ENCODE measurements around the gene THADA.
A peak's percentile ranks its signal among the peaks of the same experiment; 100 is the strongest.

The THADA gene

DNA sequence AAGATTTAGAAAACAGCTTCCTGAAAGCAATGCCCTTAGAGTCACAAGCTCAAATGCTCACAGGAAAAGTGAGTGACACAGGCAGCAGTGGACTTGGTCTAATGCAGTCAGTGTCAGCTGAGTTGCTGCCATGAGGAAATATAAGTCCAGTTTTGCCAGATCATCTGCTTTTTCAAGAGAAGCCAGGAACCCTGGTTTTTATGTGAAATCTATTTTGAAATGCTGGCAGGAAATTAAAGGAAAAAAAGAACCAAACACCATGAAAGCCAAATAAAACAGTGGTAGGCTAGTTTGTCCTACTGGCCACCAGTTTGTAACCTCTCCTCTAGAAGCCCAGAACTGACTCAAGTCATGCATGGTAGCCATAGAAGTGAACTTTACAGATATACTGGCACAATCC lies 109.2 kb downstream of the THADA start:
- peaks cover 6% of the 10 kb centered on the region; the same call in 1 of the 2 replicates for H3K36me3 ChIP-seq (ENCODE audit: insufficient read depth, low read length)
- H3K9ac ChIP-seq (ENCODE audit: low read depth, low read length) = no peak overlapping the region
- no peaks in the 10 kb centered on the region for H4K20me1 ChIP-seq (ENCODE audit: insufficient read depth, low read length)
- H3K27me3 ChIP-seq (ENCODE audit: insufficient read depth, low read length, poor library complexity) = no peaks in the 10 kb centered on the region
- no peak overlapping the region for H3K4me2 ChIP-seq (ENCODE audit: insufficient read depth, low read length)
- no peak overlapping the region for H3K4me3 ChIP-seq (ENCODE audit: low read depth in 1 of 2, low read length in 2 of 2)
- no peak overlapping the region for H3K27ac ChIP-seq (ENCODE audit: low read length)
- ATAC-seq (ENCODE audit: insufficient read depth, low read depth) = no peak
- no peak for DNase-seq
- H3K79me2 ChIP-seq (ENCODE audit: insufficient read depth, low read length) = no peaks in the 10 kb centered on the region
- no peaks in the 10 kb centered on the region for H3K9me3 ChIP-seq (ENCODE audit: insufficient read depth, low read length, severe bottlenecking)
- H2AFZ ChIP-seq (ENCODE audit: low read depth, low read length) = no peak overlapping the region
- H3K4me1 ChIP-seq (ENCODE audit: insufficient read depth, low read length) = no peaks in the 10 kb centered on the region; the same call in 1 of the 2 replicates
- TF ChIP-seq, protein P1, sequence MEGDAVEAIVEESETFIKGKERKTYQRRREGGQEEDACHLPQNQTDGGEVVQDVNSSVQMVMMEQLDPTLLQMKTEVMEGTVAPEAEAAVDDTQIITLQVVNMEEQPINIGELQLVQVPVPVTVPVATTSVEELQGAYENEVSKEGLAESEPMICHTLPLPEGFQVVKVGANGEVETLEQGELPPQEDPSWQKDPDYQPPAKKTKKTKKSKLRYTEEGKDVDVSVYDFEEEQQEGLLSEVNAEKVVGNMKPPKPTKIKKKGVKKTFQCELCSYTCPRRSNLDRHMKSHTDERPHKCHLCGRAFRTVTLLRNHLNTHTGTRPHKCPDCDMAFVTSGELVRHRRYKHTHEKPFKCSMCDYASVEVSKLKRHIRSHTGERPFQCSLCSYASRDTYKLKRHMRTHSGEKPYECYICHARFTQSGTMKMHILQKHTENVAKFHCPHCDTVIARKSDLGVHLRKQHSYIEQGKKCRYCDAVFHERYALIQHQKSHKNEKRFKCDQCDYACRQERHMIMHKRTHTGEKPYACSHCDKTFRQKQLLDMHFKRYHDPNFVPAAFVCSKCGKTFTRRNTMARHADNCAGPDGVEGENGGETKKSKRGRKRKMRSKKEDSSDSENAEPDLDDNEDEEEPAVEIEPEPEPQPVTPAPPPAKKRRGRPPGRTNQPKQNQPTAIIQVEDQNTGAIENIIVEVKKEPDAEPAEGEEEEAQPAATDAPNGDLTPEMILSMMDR (IDR thresholded peaks at IDR 0.05; ENCODE audit: borderline replicate concordance, extremely low read depth, low read length, poor library complexity, severe bottlenecking) = no peak
- no peak for TF ChIP-seq EZH2 (IDR thresholded peaks at IDR 0.05; ENCODE audit: borderline replicate concordance, low read depth, low read length, severe bottlenecking)

DNA sequence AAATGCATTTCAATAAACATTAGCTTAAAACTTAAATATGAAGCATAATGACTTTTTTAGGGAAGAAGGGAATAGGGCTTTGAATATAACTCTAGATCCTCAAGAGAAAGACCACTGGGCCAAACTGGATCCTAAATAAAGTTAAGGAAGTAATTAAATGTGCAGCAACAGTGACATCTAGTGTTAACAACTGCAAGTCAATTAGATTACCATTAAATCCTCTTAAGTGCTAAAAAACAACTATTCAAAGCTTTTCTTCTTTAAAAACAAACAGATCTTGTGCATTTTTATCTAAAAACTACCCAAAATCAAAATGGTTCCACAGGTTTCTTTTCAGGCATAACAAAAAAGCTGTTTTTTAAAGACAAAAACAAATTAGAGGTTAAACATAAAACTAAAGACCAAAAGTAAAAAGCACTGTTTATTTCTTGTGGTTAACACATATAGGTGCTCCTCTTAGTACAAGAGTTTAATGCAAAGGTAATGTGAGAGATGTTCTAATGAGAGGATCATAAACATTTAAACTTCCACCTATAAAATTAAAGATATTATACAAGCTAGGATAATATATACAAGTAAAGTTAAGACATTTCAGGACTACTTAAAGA lies 111.4 kb downstream of the THADA start:
- ATAC-seq (ENCODE audit: insufficient read depth, low read depth) = peak; percentile 79
- Histone ChIP-seq H3K79me2 (ENCODE audit: insufficient read depth, low read length) (no peaks in the 10 kb centered on the region), H3K4me2 (ENCODE audit: insufficient read depth, low read length) (no peak overlapping the region)

DNA sequence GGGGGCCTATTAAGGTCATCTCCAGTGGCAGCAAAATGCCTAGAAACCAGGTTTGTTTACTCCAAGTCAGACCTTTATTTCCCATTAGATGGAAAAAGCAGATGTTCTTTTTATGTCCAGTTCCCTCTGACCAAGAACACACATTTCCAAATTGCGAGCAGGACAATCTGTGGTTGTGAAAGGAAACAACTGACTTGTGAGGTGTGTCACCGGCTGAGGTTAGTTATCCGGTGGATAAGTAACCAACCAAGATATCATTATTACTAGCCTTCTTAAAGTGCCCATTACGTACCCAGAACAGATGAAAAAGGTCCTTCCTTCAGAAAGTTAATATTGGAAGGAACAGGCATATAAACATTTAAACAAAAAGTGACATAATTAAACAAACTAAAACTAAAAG lies 112.9 kb downstream of the THADA start:
- no peak overlapping the region for H3K9ac ChIP-seq (ENCODE audit: low read depth, low read length)
- no peak overlapping the region for H3K4me2 ChIP-seq (ENCODE audit: insufficient read depth, low read length)

More for the DNA sequence above, 111.4 kb downstream of the THADA start:
- Histone ChIP-seq H3K27ac (ENCODE audit: low read length) (peak overlapping the region; percentile 21; the same call in 1 of the 2 replicates), H3K36me3 (ENCODE audit: insufficient read depth, low read length) (peaks cover 10% of the 10 kb centered on the region; the same call in 1 of the 2 replicates), H3K27me3 (ENCODE audit: insufficient read depth, low read length, poor library complexity) (no peaks in the 10 kb centered on the region), H3K4me3 (ENCODE audit: low read depth in 1 of 2, low read length in 2 of 2) (no peak overlapping the region), H3K9me3 (ENCODE audit: insufficient read depth, low read length, severe bottlenecking) (no peaks in the 10 kb centered on the region), H3K9ac (ENCODE audit: low read depth, low read length) (no peak overlapping the region), H3K4me1 (ENCODE audit: insufficient read depth, low read length) (no peaks in the 10 kb centered on the region; the same call in 1 of the 2 replicates), H2AFZ (ENCODE audit: low read depth, low read length) (no peak overlapping the region), H4K20me1 (ENCODE audit: insufficient read depth, low read length) (no peaks in the 10 kb centered on the region)
- TF ChIP-seq, protein P1 (IDR thresholded peaks at IDR 0.05; ENCODE audit: borderline replicate concordance, extremely low read depth, low read length, poor library complexity, severe bottlenecking) = peak; percentile 86
- no peak for TF ChIP-seq EZH2 (IDR thresholded peaks at IDR 0.05; ENCODE audit: borderline replicate concordance, low read depth, low read length, severe bottlenecking)
- no peak for DNase-seq

More for the DNA sequence above, 112.9 kb downstream of the THADA start:
- no peak overlapping the region for H2AFZ ChIP-seq (ENCODE audit: low read depth, low read length)
- no peak overlapping the region for H3K4me3 ChIP-seq (ENCODE audit: low read depth in 1 of 2, low read length in 2 of 2)
- H3K4me1 ChIP-seq (ENCODE audit: insufficient read depth, low read length) = no peaks in the 10 kb centered on the region; the same call in 1 of the 2 replicates
- H3K9me3 ChIP-seq (ENCODE audit: insufficient read depth, low read length, severe bottlenecking) = no peaks in the 10 kb centered on the region
- ATAC-seq (ENCODE audit: insufficient read depth, low read depth) (no peak), DNase-seq (no peak)
- no peak overlapping the region for H3K27ac ChIP-seq (ENCODE audit: low read length)
- H3K79me2 ChIP-seq (ENCODE audit: insufficient read depth, low read length) = no peaks in the 10 kb centered on the region
- no peaks in the 10 kb centered on the region for H3K27me3 ChIP-seq (ENCODE audit: insufficient read depth, low read length, poor library complexity)
- no peaks in the 10 kb centered on the region for H4K20me1 ChIP-seq (ENCODE audit: insufficient read depth, low read length)
- TF ChIP-seq, protein P1 (IDR thresholded peaks at IDR 0.05; ENCODE audit: borderline replicate concordance, extremely low read depth, low read length, poor library complexity, severe bottlenecking) = no peak
- TF ChIP-seq EZH2 (IDR thresholded peaks at IDR 0.05; ENCODE audit: borderline replicate concordance, low read depth, low read length, severe bottlenecking) = no peak
- H3K36me3 ChIP-seq (ENCODE audit: insufficient read depth, low read length) = peaks cover 10% of the 10 kb centered on the region; the same call in 1 of the 2 replicates
